Hepatocyte (in vitro differentiated cells): ENCODE measurements around the gene C6orf136. TPM values are rescaled to one million over a fixed set of nuclear protein-coding genes. Genes with fewer than 3 reads are reported as not detected.

Experiments used
- DNase-seq: peaks from one replicate; pipeline ENCODE4 v3.0.0-alpha.2; 2016; ENCODE audit warnings: low spot score
- H2AFZ ChIP-seq: fragments of 200-600 bp; sonication (generic); 2 replicates; pipeline ENCODE4 v1.6.0; 2016; ENCODE audit warnings: antibody characterized with exemption, mild to moderate bottlenecking
- H3K27ac ChIP-seq: fragments of 200-600 bp; sonication (generic); 2 replicates; pipeline ENCODE4 v1.5.1; 2016; ENCODE audit warnings: mild to moderate bottlenecking
- H3K27me3 ChIP-seq: fragments of 200-600 bp; sonication (generic); 2 replicates; pipeline ENCODE4 v1.6.1; 2016
- H3K36me3 ChIP-seq: fragments of 200-600 bp; sonication (generic); replicated peaks from 2 replicates; pipeline ENCODE4 v1.5.1; 2016; ENCODE audit warnings: low read depth; ENCODE audit not compliant: insufficient read depth
- H3K4me1 ChIP-seq: fragments of 200-600 bp; sonication (generic); 2 replicates; pipeline ENCODE4 v1.5.1; 2016; ENCODE audit warnings: mild to moderate bottlenecking, moderate library complexity; ENCODE audit not compliant: insufficient read depth
- H3K4me2 ChIP-seq: fragments of 200-600 bp; sonication (generic); 2 replicates; pipeline ENCODE4 v1.6.0; 2016
- H3K4me3 ChIP-seq: fragments of 200-600 bp; sonication (generic); 2 replicates; pipeline ENCODE4 v1.5.1; 2016; ENCODE audit warnings: mild to moderate bottlenecking
- H3K79me2 ChIP-seq: fragments of 200-600 bp; sonication (generic); 2 replicates; pipeline ENCODE4 v1.6.0; 2017; ENCODE audit warnings: mild to moderate bottlenecking
- H3K9me2 ChIP-seq: fragments of 200-600 bp; sonication (generic); replicated peaks from 2 replicates; pipeline ENCODE4 v1.6.0; 2017; ENCODE audit warnings: mild to moderate bottlenecking; ENCODE audit not compliant: insufficient read depth
- H3K9me3 ChIP-seq: fragments of 200-600 bp; sonication (generic); 2 replicates; pipeline ENCODE4 v1.5.1; 2016; ENCODE audit warnings: low read depth, mild to moderate bottlenecking
- H4K20me1 ChIP-seq: fragments of 200-600 bp; sonication (generic); 2 replicates; pipeline ENCODE4 v1.6.0; 2016; ENCODE audit warnings: mild to moderate bottlenecking; ENCODE audit not compliant: insufficient read depth, poor library complexity, severe bottlenecking
- EZH2 ChIP-seq: fragments of 200-600 bp; sonication (generic); IDR thresholded peaks from 2 replicates; pipeline ENCODE4 v1.6.1; 2016; ENCODE audit warnings: antibody characterized with exemption, mild to moderate bottlenecking, borderline replicate concordance
- EZH2phosphoT487 ChIP-seq: fragments of 200-600 bp; sonication (generic); IDR thresholded peaks from one replicate; pipeline ENCODE4 v1.6.1; 2018; ENCODE audit warnings: antibody characterized with exemption, mild to moderate bottlenecking, low read depth, moderate library complexity; ENCODE audit not compliant: unreplicated experiment, severe bottlenecking
- WGBS: methylation state at CpG from one replicate; pipeline ENCODE4 v1.1.6; 2016; ENCODE audit warnings: low lambda C conversion rate; ENCODE audit errors: missing lambda C conversion rate; 5-methylcytosine and 5-hydroxymethylcytosine counted together
- polyA plus RNA-seq: library from polyadenylated mRNA; unstranded; fragments of >200 nt; fragmentation: Nextera tagmentation; extraction: Ambion mirVana; gene quantifications from 2 replicates; pipeline ENCODE4 v1.2.1, GENCODE V29; 2016
- total RNA-seq: library from RNA; depleted of rRNA; stranded (reverse); fragments of >200 nt; gene quantifications from 2 replicates; pipeline ENCODE4 v1.2.3, GENCODE V29; 2014
- TF ChIP-seq, protein P1 (sequence below): fragments of 200-600 bp; sonication (generic); IDR thresholded peaks from 2 replicates; pipeline ENCODE4 v1.5.1; 2016; ENCODE audit warnings: antibody characterized with exemption, mild to moderate bottlenecking; ENCODE audit not compliant: poor library complexity

The C6orf136 gene
- total and polyA plus RNA-seq, 2 experiments from 2014 or later, result 8.7 to 16.9 TPM

DNA sequence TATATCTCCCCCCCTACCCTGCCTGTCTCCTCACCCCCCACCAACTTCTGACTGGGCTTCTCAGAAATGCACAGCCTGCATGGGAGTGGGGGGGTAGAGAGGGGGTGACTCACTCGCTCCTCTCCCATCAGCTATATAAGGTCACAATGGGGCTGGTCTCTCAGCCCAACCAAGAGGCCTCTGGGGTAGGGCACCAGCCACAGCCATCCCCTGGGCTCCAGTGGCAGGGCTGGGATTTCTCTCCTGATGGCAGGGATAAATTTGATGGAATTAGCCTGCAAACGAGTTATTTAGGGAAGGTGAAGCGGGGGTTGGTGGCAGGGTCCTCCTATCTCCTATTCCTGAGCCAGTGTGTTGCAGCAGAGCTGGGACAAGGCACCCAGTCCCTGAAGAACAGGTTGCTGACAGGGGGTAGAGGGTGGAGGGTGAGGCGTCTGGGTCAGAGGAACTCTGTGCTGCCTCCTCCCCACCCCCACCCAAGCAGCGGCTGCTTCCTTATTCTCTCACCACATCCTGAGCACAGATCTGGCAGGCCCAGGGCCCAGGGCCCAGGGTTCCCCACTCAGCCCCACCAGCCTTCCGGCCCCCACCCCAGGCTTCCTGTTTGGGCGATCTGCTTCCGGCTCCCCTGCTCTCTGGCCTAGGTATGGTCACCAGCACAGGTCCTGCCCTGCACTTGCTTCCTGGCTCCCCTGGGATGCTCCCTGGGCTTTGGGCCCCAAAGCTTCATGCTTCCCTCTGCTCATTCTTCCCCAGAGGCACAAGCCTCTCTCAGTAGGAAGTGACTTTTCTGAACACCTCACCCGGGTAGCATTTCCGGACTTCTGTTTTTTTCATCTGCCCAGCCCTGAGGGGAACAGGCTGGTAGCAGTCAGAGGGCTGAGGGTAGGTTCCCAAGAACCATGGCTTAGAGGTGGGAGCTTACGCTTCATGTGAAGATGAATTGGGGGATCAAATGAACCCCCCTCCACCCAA, 35.5 kb downstream of the C6orf136 start:
- H3K27me3 ChIP-seq, result no peaks in the 10 kb centered on the region
- H3K9me3 ChIP-seq, result no peaks in the 10 kb centered on the region
- no peak overlapping the region for H3K4me3 ChIP-seq
- peaks cover 38% of the 10 kb centered on the region for H3K4me1 ChIP-seq
- H2AFZ ChIP-seq, result no peak overlapping the region
- H4K20me1 ChIP-seq, result peaks cover 4% of the 10 kb centered on the region
- 42% methylated on average over 11 of the region's 11 CpGs for WGBS
- TF ChIP-seq, protein P1, sequence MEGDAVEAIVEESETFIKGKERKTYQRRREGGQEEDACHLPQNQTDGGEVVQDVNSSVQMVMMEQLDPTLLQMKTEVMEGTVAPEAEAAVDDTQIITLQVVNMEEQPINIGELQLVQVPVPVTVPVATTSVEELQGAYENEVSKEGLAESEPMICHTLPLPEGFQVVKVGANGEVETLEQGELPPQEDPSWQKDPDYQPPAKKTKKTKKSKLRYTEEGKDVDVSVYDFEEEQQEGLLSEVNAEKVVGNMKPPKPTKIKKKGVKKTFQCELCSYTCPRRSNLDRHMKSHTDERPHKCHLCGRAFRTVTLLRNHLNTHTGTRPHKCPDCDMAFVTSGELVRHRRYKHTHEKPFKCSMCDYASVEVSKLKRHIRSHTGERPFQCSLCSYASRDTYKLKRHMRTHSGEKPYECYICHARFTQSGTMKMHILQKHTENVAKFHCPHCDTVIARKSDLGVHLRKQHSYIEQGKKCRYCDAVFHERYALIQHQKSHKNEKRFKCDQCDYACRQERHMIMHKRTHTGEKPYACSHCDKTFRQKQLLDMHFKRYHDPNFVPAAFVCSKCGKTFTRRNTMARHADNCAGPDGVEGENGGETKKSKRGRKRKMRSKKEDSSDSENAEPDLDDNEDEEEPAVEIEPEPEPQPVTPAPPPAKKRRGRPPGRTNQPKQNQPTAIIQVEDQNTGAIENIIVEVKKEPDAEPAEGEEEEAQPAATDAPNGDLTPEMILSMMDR, result no peak
- no peak for TF ChIP-seq EZH2phosphoT487
- TF ChIP-seq EZH2, result no peak
- peak overlapping the region; percentile 89 for H3K27ac ChIP-seq
- peaks cover 58% of the 10 kb centered on the region for H3K79me2 ChIP-seq
- DNase-seq, result peak; percentile 76
- no peaks in the 10 kb centered on the region for H3K9me2 ChIP-seq
- peak overlapping the region; percentile 93 for H3K4me2 ChIP-seq
- no peaks in the 10 kb centered on the region for H3K36me3 ChIP-seq

DNA sequence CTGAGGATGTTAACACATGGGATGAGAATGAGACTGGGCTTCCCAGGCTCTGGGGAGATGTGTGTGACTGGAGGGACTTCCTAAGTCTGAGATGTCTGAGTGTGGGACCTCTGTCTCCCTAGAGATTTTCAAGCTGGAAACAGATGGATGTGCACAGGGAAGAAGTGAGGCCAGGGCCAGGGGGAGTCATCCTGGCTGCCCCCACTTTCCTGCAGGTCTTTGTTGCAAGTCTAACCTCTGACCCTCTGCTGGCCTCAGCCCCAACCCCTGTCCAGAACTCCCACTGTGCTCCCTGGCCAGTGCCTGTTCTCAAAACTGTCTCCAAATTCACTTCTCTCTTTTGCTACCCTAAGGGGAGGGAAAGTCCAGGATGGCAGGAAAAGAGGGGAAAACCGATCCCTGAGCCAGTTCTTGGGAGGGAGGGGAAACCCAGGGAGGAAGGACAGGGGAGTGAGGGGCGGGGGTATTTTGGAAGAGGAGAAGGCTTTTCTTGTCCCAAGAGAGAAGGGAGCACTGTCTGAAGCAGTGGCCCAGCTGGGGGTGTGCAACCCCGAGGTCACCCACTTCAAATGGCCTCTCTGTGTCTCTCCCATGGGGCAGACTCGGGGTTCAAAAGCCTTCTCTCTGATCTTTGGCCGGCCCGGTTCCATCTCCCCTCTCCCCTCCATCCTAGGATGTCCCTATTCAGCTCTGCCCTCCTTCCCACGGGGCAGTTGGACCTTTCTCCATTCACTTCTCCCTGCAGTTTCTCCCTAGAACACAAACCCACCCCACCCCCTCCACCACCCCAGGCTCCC, 36.4 kb downstream of the C6orf136 start:
- peaks cover 4% of the 10 kb centered on the region for H4K20me1 ChIP-seq
- DNase-seq, result no peak
- H3K4me3 ChIP-seq, result no peak overlapping the region
- no peaks in the 10 kb centered on the region for H3K36me3 ChIP-seq
- WGBS, result 70% methylated on average over 5 of the region's 7 CpGs
- H3K79me2 ChIP-seq, result peaks cover 66% of the 10 kb centered on the region
- no peak overlapping the region for H2AFZ ChIP-seq
- peaks cover 46% of the 10 kb centered on the region for H3K4me1 ChIP-seq
- no peaks in the 10 kb centered on the region for H3K9me3 ChIP-seq
- TF ChIP-seq, protein P1, result no peak
- TF ChIP-seq EZH2, result no peak
- TF ChIP-seq EZH2phosphoT487, result no peak
- H3K27me3 ChIP-seq, result no peaks in the 10 kb centered on the region
- no peaks in the 10 kb centered on the region for H3K9me2 ChIP-seq
- peak overlapping the region; percentile 93 for H3K4me2 ChIP-seq
- peak overlapping the region; percentile 89 for H3K27ac ChIP-seq

DNA sequence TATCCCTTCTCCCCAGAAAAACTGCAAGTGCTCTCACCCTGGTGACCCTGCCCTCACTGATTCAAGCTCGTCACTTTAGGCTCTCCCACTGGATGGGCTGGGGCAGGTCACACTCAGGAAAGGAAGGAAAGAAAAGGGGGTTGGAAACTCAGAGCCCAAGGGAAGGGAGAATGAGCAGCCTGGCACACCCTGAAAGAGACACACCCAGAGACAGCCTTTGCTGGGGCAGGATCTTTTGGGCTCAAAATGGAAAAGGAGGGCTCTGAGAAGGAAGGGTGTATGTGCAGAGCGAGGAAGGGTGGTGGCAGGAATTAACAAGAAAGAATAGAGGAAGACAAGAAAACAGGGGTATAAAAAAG, 37.0 kb downstream of the C6orf136 start:
- H3K9me3 ChIP-seq, result no peaks in the 10 kb centered on the region
- WGBS, result 55% methylated on average over 2 of the region's 2 CpGs
- H3K36me3 ChIP-seq, result no peaks in the 10 kb centered on the region
- no peaks in the 10 kb centered on the region for H3K9me2 ChIP-seq
- H3K4me3 ChIP-seq, result no peak overlapping the region
- H3K4me2 ChIP-seq, result peak overlapping the region; percentile 93
- no peak for DNase-seq
- TF ChIP-seq EZH2, result no peak
- TF ChIP-seq, protein P1, result no peak
- TF ChIP-seq EZH2phosphoT487, result no peak
- peak overlapping the region; percentile 89 for H3K27ac ChIP-seq
- H2AFZ ChIP-seq, result no peak overlapping the region
- peaks cover 68% of the 10 kb centered on the region for H3K79me2 ChIP-seq
- H4K20me1 ChIP-seq, result peaks cover 4% of the 10 kb centered on the region
- peaks cover 46% of the 10 kb centered on the region for H3K4me1 ChIP-seq
- H3K27me3 ChIP-seq, result no peaks in the 10 kb centered on the region
